ENCODE results near the gene FLVCR2.

The FLVCR2 gene

GRCh38 chr14:75628816-75629215 lies 50.4 kb downstream of the FLVCR2 start:
- H3K23ac ChIP-seq (ENCODE audit: low read length in 2 of 2) = no peak overlapping the region
- 76% methylated on average over 1 of the region's 3 CpGs for WGBS
- H3K4ac ChIP-seq (ENCODE audit: low read depth in 1 of 2, low read length in 2 of 2) = no peak overlapping the region
- H4K8ac ChIP-seq (ENCODE audit: low read length) = no peak overlapping the region
- H2BK12ac ChIP-seq (ENCODE audit: low read length in 2 of 2) = no peak overlapping the region
- H3K27me3 ChIP-seq (ENCODE audit: control insufficient read depth in 1 of 2, insufficient read depth in 1 of 2, low read length in 2 of 2) = peaks cover 0 to 3% of the 10 kb centered on the region in 2 experiments
- no peak overlapping the region for H2BK5ac ChIP-seq (ENCODE audit: low read depth, low read length, poor library complexity, severe bottlenecking)
- H3K36me3 ChIP-seq (ENCODE audit: control insufficient read depth in 1 of 2, insufficient read depth in 2 of 2, low read depth in 1 of 2, low read length in 2 of 2) = no peaks in the 10 kb centered on the region
- no peak overlapping the region for H3K14ac ChIP-seq (ENCODE audit: low read length in 2 of 2)
- H3K4me2 ChIP-seq (ENCODE audit: low read length, poor library complexity, severe bottlenecking) = no peak overlapping the region
- H3K4me1 ChIP-seq (ENCODE audit: control insufficient read depth, insufficient read depth, low read depth, low read length) = peaks cover 3% of the 10 kb centered on the region
- H3K4me3 ChIP-seq (ENCODE audit: insufficient read depth in 1 of 2, low read depth in 1 of 2, low read length in 2 of 2) = no peak overlapping the region
- no peaks in the 10 kb centered on the region for H3K9me3 ChIP-seq (ENCODE audit: control insufficient read depth, low read length)
- no peak for DNase-seq
- peaks cover 17% of the 10 kb centered on the region for H3K79me1 ChIP-seq (replicated peaks; ENCODE audit: low read length, poor library complexity, severe bottlenecking)
- H3K9ac ChIP-seq (ENCODE audit: low read length) = no peak overlapping the region
- H3K18ac ChIP-seq (ENCODE audit: low read depth in 1 of 2, low read length in 2 of 2) = no peak overlapping the region
- no peak overlapping the region for H2BK120ac ChIP-seq (ENCODE audit: low read depth, low read length)
- H4K91ac ChIP-seq (ENCODE audit: low read length) = no peak overlapping the region
- no peak overlapping the region for H2BK15ac ChIP-seq (ENCODE audit: low read depth, poor library complexity, severe bottlenecking)
- H2AK5ac ChIP-seq (ENCODE audit: low read length, severe bottlenecking) = no peak overlapping the region
- no peak overlapping the region for H2AFZ ChIP-seq (ENCODE audit: low read depth, low read length)
- no peak overlapping the region for H3K27ac ChIP-seq (ENCODE audit: low read length, poor library complexity, severe bottlenecking)

- Histone ChIP-seq H3K79me1 (replicated peaks; ENCODE audit: low read length, poor library complexity, severe bottlenecking) (peaks cover 17% of the 10 kb centered on the region), H2BK15ac (ENCODE audit: low read depth, poor library complexity, severe bottlenecking) (no peak overlapping the region), H3K23ac (ENCODE audit: low read length in 2 of 2) (no peak overlapping the region), H3K9me3 (ENCODE audit: control insufficient read depth, low read length) (no peaks in the 10 kb centered on the region), H2BK5ac (ENCODE audit: low read depth, low read length, poor library complexity, severe bottlenecking) (no peak overlapping the region), H4K8ac (ENCODE audit: low read length) (no peak overlapping the region), H3K4me1 (ENCODE audit: control insufficient read depth, insufficient read depth, low read depth, low read length) (peaks cover 2% of the 10 kb centered on the region), H3K36me3 (ENCODE audit: control insufficient read depth in 1 of 2, insufficient read depth in 2 of 2, low read depth in 1 of 2, low read length in 2 of 2) (no peaks in the 10 kb centered on the region), H2BK12ac (ENCODE audit: low read length in 2 of 2) (no peak overlapping the region), H3K4me2 (ENCODE audit: low read length, poor library complexity, severe bottlenecking) (no peak overlapping the region), H3K9ac (ENCODE audit: low read length) (no peak overlapping the region), H2AFZ (ENCODE audit: low read depth, low read length) (no peak overlapping the region), H3K14ac (ENCODE audit: low read length in 2 of 2) (no peak overlapping the region), H3K27ac (ENCODE audit: low read length, poor library complexity, severe bottlenecking) (no peak overlapping the region), H2AK5ac (ENCODE audit: low read length, severe bottlenecking) (no peak overlapping the region), H3K18ac (ENCODE audit: low read depth in 1 of 2, low read length in 2 of 2) (no peak overlapping the region), H4K91ac (ENCODE audit: low read length) (no peak overlapping the region), H3K27me3 (ENCODE audit: control insufficient read depth in 1 of 2, insufficient read depth in 1 of 2, low read length in 2 of 2) (peaks cover 0 to 3% of the 10 kb centered on the region in 2 experiments), H3K4ac (ENCODE audit: low read depth in 1 of 2, low read length in 2 of 2) (no peak overlapping the region), H3K4me3 (ENCODE audit: insufficient read depth in 1 of 2, low read depth in 1 of 2, low read length in 2 of 2) (no peak overlapping the region), H2BK120ac (ENCODE audit: low read depth, low read length) (no peak overlapping the region)
- no peak for DNase-seq
- 77% methylated on average over 6 of the region's 6 CpGs for WGBS
These were observed 52.5 kb downstream of the FLVCR2 start for GRCh38 chr14:75630695-75631452.

GRCh38 chr14:75631453-75631831 lies 53.0 kb downstream of the FLVCR2 start:
- WGBS = 78% methylated on average over 5 of the region's 5 CpGs
- H3K4me2 ChIP-seq (ENCODE audit: low read length, poor library complexity, severe bottlenecking) = no peak overlapping the region
- no peak overlapping the region for H4K91ac ChIP-seq (ENCODE audit: low read length)
- H3K9me3 ChIP-seq (ENCODE audit: control insufficient read depth, low read length) = no peaks in the 10 kb centered on the region
- no peaks in the 10 kb centered on the region for H3K36me3 ChIP-seq (ENCODE audit: control insufficient read depth in 1 of 2, insufficient read depth in 2 of 2, low read depth in 1 of 2, low read length in 2 of 2)
- no peak overlapping the region for H2BK12ac ChIP-seq (ENCODE audit: low read length in 2 of 2)
- H4K8ac ChIP-seq (ENCODE audit: low read length) = no peak overlapping the region
- no peak overlapping the region for H2BK5ac ChIP-seq (ENCODE audit: low read depth, low read length, poor library complexity, severe bottlenecking)
- no peak overlapping the region for H3K23ac ChIP-seq (ENCODE audit: low read length in 2 of 2)
- no peak overlapping the region for H3K4ac ChIP-seq (ENCODE audit: low read depth in 1 of 2, low read length in 2 of 2)
- no peak overlapping the region for H3K4me3 ChIP-seq (ENCODE audit: insufficient read depth in 1 of 2, low read depth in 1 of 2, low read length in 2 of 2)
- H3K4me1 ChIP-seq (ENCODE audit: control insufficient read depth, insufficient read depth, low read depth, low read length) = peaks cover 7% of the 10 kb centered on the region
- H3K27ac ChIP-seq (ENCODE audit: low read length, poor library complexity, severe bottlenecking) = no peak overlapping the region
- H3K14ac ChIP-seq (ENCODE audit: low read length in 2 of 2) = no peak overlapping the region
- H3K27me3 ChIP-seq (ENCODE audit: control insufficient read depth in 1 of 2, insufficient read depth in 1 of 2, low read length in 2 of 2) = peaks cover 0 to 3% of the 10 kb centered on the region in 2 experiments
- peaks cover 17% of the 10 kb centered on the region for H3K79me1 ChIP-seq (replicated peaks; ENCODE audit: low read length, poor library complexity, severe bottlenecking)
- no peak overlapping the region for H2BK15ac ChIP-seq (ENCODE audit: low read depth, poor library complexity, severe bottlenecking)
- no peak for DNase-seq
- H2AK5ac ChIP-seq (ENCODE audit: low read length, severe bottlenecking) = no peak overlapping the region
- no peak overlapping the region for H3K9ac ChIP-seq (ENCODE audit: low read length)
- no peak overlapping the region for H3K18ac ChIP-seq (ENCODE audit: low read depth in 1 of 2, low read length in 2 of 2)
- H2BK120ac ChIP-seq (ENCODE audit: low read depth, low read length) = no peak overlapping the region
- H2AFZ ChIP-seq (ENCODE audit: low read depth, low read length) = no peak overlapping the region

GRCh38 chr14:75634848-75635247 lies 56.4 kb downstream of the FLVCR2 start:
- no peak overlapping the region for H3K4me3 ChIP-seq (ENCODE audit: insufficient read depth in 1 of 2, low read depth in 1 of 2, low read length in 2 of 2)

More at GRCh38 chr14:75634848-75635247, 56.4 kb downstream of the FLVCR2 start:
- no peak overlapping the region for H3K14ac ChIP-seq (ENCODE audit: low read length in 2 of 2)
- H2BK12ac ChIP-seq (ENCODE audit: low read length in 2 of 2) = no peak overlapping the region
- H3K36me3 ChIP-seq (ENCODE audit: control insufficient read depth in 1 of 2, insufficient read depth in 2 of 2, low read depth in 1 of 2, low read length in 2 of 2) = peaks cover 0 to 2% of the 10 kb centered on the region in 2 experiments
- no peak overlapping the region for H2BK15ac ChIP-seq (ENCODE audit: low read depth, poor library complexity, severe bottlenecking)
- DNase-seq = no peak
- 84% methylated on average over 5 of the region's 5 CpGs for WGBS
- no peak overlapping the region for H2BK5ac ChIP-seq (ENCODE audit: low read depth, low read length, poor library complexity, severe bottlenecking)
- H3K27me3 ChIP-seq (ENCODE audit: control insufficient read depth in 1 of 2, insufficient read depth in 1 of 2, low read length in 2 of 2) = peaks cover 0 to 3% of the 10 kb centered on the region in 2 experiments
- H3K4me2 ChIP-seq (ENCODE audit: low read length, poor library complexity, severe bottlenecking) = no peak overlapping the region
- no peak overlapping the region for H3K18ac ChIP-seq (ENCODE audit: low read depth in 1 of 2, low read length in 2 of 2)
- no peak overlapping the region for H2BK120ac ChIP-seq (ENCODE audit: low read depth, low read length)
- H2AFZ ChIP-seq (ENCODE audit: low read depth, low read length) = no peak overlapping the region
- peaks cover 9% of the 10 kb centered on the region for H3K4me1 ChIP-seq (ENCODE audit: control insufficient read depth, insufficient read depth, low read depth, low read length)
- no peaks in the 10 kb centered on the region for H3K9me3 ChIP-seq (ENCODE audit: control insufficient read depth, low read length)
- H4K91ac ChIP-seq (ENCODE audit: low read length) = no peak overlapping the region
- H3K27ac ChIP-seq (ENCODE audit: low read length, poor library complexity, severe bottlenecking) = no peak overlapping the region
- H3K9ac ChIP-seq (ENCODE audit: low read length) = no peak overlapping the region
- peaks cover 10% of the 10 kb centered on the region for H3K79me1 ChIP-seq (replicated peaks; ENCODE audit: low read length, poor library complexity, severe bottlenecking)
- no peak overlapping the region for H3K23ac ChIP-seq (ENCODE audit: low read length in 2 of 2)
- H2AK5ac ChIP-seq (ENCODE audit: low read length, severe bottlenecking) = no peak overlapping the region
- H3K4ac ChIP-seq (ENCODE audit: low read depth in 1 of 2, low read length in 2 of 2) = no peak overlapping the region
- H4K8ac ChIP-seq (ENCODE audit: low read length) = no peak overlapping the region
